ENCODE measurements around the gene NACC1. TPM values are rescaled to one million over a fixed set of nuclear protein-coding genes. Genes with fewer than 3 reads are reported as not detected.

Gene NACC1
- total and polyA plus RNA-seq, 8 donors = 6.9 to 122 (median 23.4) TPM

GRCh38 chr19:13133241-13133870 is 15.3 kb downstream of the NACC1 start:
- no peak for DNase-seq
- Histone ChIP-seq H3K9me3 (no peaks in the 10 kb centered on the region), H3K27me3 (no peaks in the 10 kb centered on the region), H3K4me1 (peaks cover 0 to 34% (median 15%) of the 10 kb centered on the region in 4 donors), H3K36me3 (peaks cover 31 to 38% (median 36%) of the 10 kb centered on the region in 4 donors), H3K27ac (peak overlapping the region in 1 of 5 donors; percentile 34), H3K4me3 (no peak overlapping the region)
- intact Hi-C loops (cut with DNase I; ENCODE audit: low total_unique reads) = no loop called here
- TF ChIP-seq EP300 (IDR thresholded peaks at IDR 0.05) (no peak), CTCF (IDR thresholded peaks at IDR 0.05) (no peak)
- 64 to 75% (median 68%) methylated on average over 12 of the region's 12 CpGs for whole genome bisulfite sequencing, 5 donors

- WGBS, 5 donors = 83 to 96% (median 92%) methylated on average over 3 of the region's 3 CpGs
- peaks cover 0 to 26% (median 10%) of the 10 kb centered on the region in 4 donors for H3K4me1 ChIP-seq
- peaks cover 37 to 51% (median 49%) of the 10 kb centered on the region in 4 donors for H3K36me3 ChIP-seq
- intact Hi-C loops (cut with DNase I; ENCODE audit: low total_unique reads) = no loop called here
- TF ChIP-seq POLR2A (IDR thresholded peaks at IDR 0.05) (no peak), CTCF (IDR thresholded peaks at IDR 0.05) (no peak), POLR2AphosphoS5 (IDR thresholded peaks at IDR 0.05) (no peak), EP300 (IDR thresholded peaks at IDR 0.05) (no peak)
- DNase-seq = no peak
- no peak overlapping the region for H3K27ac ChIP-seq
- no peaks in the 10 kb centered on the region for H3K9me3 ChIP-seq
- H3K4me3 ChIP-seq = no peak overlapping the region
- no peaks in the 10 kb centered on the region for H3K27me3 ChIP-seq
These were observed 16.6 kb downstream of the NACC1 start for GRCh38 chr19:13134626-13135025.

- 92 to 95% (median 95%) methylated on average over 43 to 60 of the region's 60 CpGs for WGBS, 5 donors
- Histone ChIP-seq H3K36me3 (peaks cover 37 to 57% (median 55%) of the 10 kb centered on the region in 4 donors), H3K4me1 (peaks cover 0 to 26% (median 10%) of the 10 kb centered on the region in 4 donors), H3K27ac (no peak overlapping the region), H3K4me3 (no peak overlapping the region), H3K9me3 (no peaks in the 10 kb centered on the region), H3K27me3 (no peaks in the 10 kb centered on the region)
- intact Hi-C loops (cut with DNase I; ENCODE audit: low total_unique reads) = no loop called here
- no peak for DNase-seq
- no peak for TF ChIP-seq CTCF (IDR thresholded peaks at IDR 0.05)
- TF ChIP-seq EP300 (IDR thresholded peaks at IDR 0.05) = no peak
- no peak for TF ChIP-seq POLR2AphosphoS5 (IDR thresholded peaks at IDR 0.05)
- no peak for TF ChIP-seq POLR2A (IDR thresholded peaks at IDR 0.05)
These were observed 17.3 kb downstream of the NACC1 start for GRCh38 chr19:13135068-13136062.

- TF ChIP-seq EP300 (IDR thresholded peaks at IDR 0.05) = no peak
- TF ChIP-seq POLR2AphosphoS5 (IDR thresholded peaks at IDR 0.05) = no peak
- no peak for TF ChIP-seq CTCF (IDR thresholded peaks at IDR 0.05)
- TF ChIP-seq POLR2A (IDR thresholded peaks at IDR 0.05) = no peak
- Histone ChIP-seq H3K4me3 (no peak overlapping the region), H3K9me3 (no peaks in the 10 kb centered on the region), H3K27me3 (no peaks in the 10 kb centered on the region), H3K27ac (no peak overlapping the region), H3K4me1 (peaks cover 0 to 25% (median 10%) of the 10 kb centered on the region in 4 donors), H3K36me3 (peaks cover 37 to 58% (median 56%) of the 10 kb centered on the region in 4 donors)
- no peak for DNase-seq
- intact Hi-C loops (cut with DNase I; ENCODE audit: low total_unique reads) = no loop called here
- WGBS, 5 donors = 91 to 94% (median 93%) methylated on average over 16 to 28 of the region's 28 CpGs
These were observed 19.3 kb downstream of the NACC1 start for GRCh38 chr19:13137290-13137794.

All from stomach (tissue), 9 donors.